NCI-H1417 (cell line): Measurements from ENCODE around the gene MAP2K5.

Experiments used
- DNase-seq, 3 experiments: peaks; one replicate each; lab custom pipeline; 2025; lab: John Stamatoyannopoulos, UW

Gene MAP2K5

GRCh38 chr15:67783303-67783702 lies 240.8 kb downstream of the MAP2K5 start:
- peak in 1 of 3 experiments; percentile 33 for DNase-seq

- peak in 2 of 3 experiments; percentile 50 to 78 for DNase-seq
Observed at GRCh38 chr15:67784090-67784781, 241.7 kb downstream of the MAP2K5 start.

GRCh38 chr15:67784856-67785430 lies 242.4 kb downstream of the MAP2K5 start:
- no peak for DNase-seq

GRCh38 chr15:67785431-67785830 lies 242.9 kb downstream of the MAP2K5 start:
- peak in 1 of 3 experiments; percentile 33 for DNase-seq

GRCh38 chr15:67786646-67787045 lies 244.1 kb downstream of the MAP2K5 start:
- no peak for DNase-seq

- no peak for DNase-seq
Observed at GRCh38 chr15:67788986-67789385, 246.5 kb downstream of the MAP2K5 start.

- DNase-seq, result peak in 1 of 3 experiments; percentile 33
Observed at GRCh38 chr15:67790610-67791319, 248.3 kb downstream of the MAP2K5 start.

- DNase-seq, result no peak
Observed at GRCh38 chr15:67792250-67792942, 249.9 kb downstream of the MAP2K5 start.

- no peak for DNase-seq
Observed at GRCh38 chr15:67794832-67795574, 252.5 kb downstream of the MAP2K5 start.

- DNase-seq, result peak in 1 of 3 experiments; percentile 22
Observed at GRCh38 chr15:67796196-67797127, 254.0 kb downstream of the MAP2K5 start.

- DNase-seq, result peak in 1 of 3 experiments; percentile 40
Observed at GRCh38 chr15:67799801-67800205, 257.3 kb downstream of the MAP2K5 start.

- DNase-seq, result no peak
Observed at GRCh38 chr15:67801142-67801541, 258.6 kb downstream of the MAP2K5 start.

GRCh38 chr15:67801926-67802914 lies 259.7 kb downstream of the MAP2K5 start:
- DNase-seq, result no peak

GRCh38 chr15:67803299-67803698 lies 260.8 kb downstream of the MAP2K5 start:
- no peak for DNase-seq

GRCh38 chr15:67803996-67804843 lies 261.7 kb downstream of the MAP2K5 start:
- no peak for DNase-seq

GRCh38 chr15:67805008-67805665 lies 262.6 kb downstream of the MAP2K5 start:
- DNase-seq, result no peak

GRCh38 chr15:67805666-67806516 lies 263.4 kb downstream of the MAP2K5 start:
- DNase-seq, result peak in 2 of 3 experiments; percentile 43 to 67
